Activated CD8-positive, alpha-beta memory T cell treated with anti-CD3 and anti-CD28 coated beads, Interleukin-2, amount 50 U/mL, for 24 hours (primary cell): ENCODE results near the gene AP2A2.
"Not testable (repeated sequence)": the region's sequence is repeated elsewhere in the genome, so short reads cannot be mapped to it uniquely, and the experiment has no call there.

Experiments
- DNase-seq: peaks from one replicate; pipeline ENCODE4 v3.0.0-alpha.2; 2020; ENCODE audit errors: extremely low read depth

The AP2A2 gene

DNA sequence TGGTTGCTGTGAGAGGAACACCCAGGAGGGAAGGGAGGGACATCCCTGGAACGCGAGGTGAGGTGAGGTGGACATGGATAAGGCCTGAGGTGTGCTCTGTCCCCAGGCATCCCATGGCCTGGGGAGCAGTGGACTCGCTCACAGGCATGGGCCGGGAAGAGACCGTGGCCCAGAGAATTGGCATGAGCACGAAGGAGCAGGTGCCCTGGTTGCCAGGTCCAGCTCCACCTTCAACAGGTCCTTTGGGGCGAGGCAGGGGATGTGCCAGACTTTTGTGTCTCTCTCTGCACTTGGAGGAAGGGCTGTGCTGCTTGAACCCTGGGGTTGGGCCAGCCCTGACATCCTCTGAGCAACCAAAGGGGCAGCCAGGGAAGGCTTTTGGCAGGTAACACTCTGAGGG is 89.4 kb downstream of the AP2A2 start:
- no peak for DNase-seq

- DNase-seq, result no peak
Measured at GRCh38 chr11:1015826-1016545, 90.3 kb downstream of the AP2A2 start.

DNA sequence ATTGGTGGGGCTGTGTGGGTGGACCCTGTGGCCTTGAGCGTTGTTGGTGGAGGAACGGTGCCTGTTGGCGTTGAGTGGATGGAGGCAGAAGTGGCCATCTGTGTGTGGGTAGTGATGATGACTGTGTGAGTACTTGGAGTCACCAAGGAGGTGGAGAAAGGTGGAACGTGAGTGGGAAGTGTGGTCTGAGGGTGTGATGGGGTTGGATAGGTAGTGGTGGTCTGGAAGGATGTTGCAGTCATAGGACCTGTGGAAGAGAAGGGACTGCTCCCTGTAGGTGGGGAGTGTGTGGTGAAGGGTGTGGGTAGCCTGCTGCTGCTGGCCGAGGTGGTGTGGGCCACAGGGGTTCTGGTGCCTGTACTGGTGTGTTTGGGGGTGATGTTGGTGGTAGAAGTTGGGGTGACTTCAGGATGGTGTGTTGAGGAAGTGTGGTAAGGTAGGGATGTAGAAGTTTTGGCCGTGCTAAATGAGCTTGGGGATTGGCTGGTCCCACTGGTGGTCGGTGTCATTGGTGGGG is 91.0 kb downstream of the AP2A2 start:
- not testable (repeated sequence) for DNase-seq

- no peak for DNase-seq
Measured at GRCh38 chr11:1017269-1018005, 91.8 kb downstream of the AP2A2 start.

DNA sequence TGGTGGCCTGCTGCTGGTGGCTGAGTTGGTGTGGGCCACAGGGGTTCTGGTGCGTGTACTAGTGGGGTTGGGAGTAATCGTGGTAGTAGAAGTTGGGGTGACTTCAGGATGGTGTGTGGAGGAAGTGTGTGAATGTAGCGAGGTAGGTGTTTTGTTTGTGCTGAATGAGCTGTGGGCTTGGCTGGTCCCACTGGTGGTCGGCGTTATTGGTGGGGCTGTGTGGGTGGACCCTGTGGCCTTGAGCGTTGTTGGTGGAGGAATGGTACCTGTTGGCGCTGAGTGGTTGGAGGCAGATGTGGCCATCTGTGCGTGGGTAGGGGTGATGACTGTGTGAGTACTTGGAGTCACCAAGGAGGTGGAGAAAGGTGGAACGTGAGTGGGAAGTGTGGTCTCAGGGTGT is 92.4 kb downstream of the AP2A2 start:
- no peak for DNase-seq

GRCh38 chr11:1019321-1019910 is 93.7 kb downstream of the AP2A2 start:
- no peak for DNase-seq

- DNase-seq, result no peak
Measured at GRCh38 chr11:1020211-1020905, 94.7 kb downstream of the AP2A2 start.

- no peak for DNase-seq
Measured at GRCh38 chr11:1022411-1022810, 96.7 kb downstream of the AP2A2 start.

- DNase-seq, result no peak
Measured at GRCh38 chr11:1022908-1023810, 97.5 kb downstream of the AP2A2 start.

DNA sequence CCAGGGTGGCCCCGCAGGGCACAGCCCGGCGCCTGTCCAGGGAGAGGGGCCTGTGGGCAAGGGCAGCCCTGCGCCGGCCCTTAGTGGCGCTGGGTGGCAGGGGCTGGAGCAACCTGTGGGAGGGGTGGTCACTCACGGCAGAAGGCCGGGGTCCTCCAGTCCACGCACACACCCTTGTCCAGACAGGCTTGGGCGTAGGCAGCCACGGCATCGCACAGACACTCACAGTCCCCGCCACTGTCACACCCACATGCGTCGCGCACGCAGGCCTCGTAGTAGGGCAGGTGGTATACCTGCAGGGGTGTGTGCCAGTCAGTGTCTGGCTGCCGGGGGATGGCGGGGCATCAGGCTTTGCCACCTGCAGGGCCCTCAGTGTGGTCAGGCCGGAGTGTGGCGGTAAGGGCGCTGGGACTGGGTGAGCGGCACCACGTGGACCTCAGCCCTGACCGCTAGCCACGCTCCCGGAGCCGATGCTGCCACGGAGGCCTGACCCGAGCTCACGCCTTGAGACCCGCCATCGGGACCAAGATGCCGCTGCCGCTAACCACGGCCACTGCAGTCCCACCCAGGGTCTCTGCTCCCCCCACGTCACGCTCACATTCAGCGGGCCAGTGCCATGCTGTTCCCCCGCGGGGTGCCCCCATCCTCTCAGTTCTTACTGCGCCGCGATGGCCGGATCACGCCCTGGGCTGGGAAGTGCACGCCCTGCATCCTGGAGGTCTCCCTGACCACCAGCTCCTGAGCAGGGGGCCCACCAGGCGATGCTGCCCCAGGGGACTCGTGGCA is 98.3 kb downstream of the AP2A2 start:
- DNase-seq, result no peak

DNA sequence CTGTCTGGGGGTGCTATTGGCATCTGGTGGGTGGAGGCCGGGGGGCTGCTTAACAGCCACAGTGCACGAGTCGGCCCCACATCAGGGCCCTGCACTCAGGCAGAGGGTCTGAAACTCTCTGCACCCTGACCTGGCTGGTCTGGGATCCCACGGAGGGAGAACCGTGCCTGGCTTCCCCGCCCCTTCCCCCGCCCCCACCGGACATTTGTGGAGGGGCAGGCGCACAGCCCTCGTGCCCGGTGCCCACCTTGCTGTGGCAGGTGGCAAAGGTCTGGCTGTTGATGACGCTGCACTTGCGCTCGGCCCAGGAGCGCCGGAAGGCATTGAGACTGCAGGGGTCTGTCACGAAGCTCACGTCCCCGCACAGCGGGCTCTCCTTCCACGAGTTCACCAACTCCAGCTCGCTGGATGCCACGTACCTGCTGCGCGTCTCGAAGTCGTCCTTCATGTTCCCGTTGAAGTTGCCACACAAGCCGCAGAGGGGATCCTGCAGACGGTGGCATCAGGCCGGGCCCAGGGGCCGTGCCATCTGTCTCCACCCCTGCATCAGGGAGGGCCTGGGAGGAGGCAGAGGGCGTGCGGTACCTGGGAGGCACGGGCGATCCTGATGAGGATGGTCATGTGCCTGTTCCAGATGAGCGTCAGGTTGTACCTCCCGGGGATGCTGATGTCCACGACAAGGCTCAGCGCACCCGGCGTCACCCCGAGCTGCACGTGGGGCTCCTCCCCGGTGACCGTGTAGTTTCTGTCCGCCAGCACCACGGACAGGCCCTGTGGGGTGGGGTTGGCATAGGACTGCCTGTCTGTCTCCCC is 99.1 kb downstream of the AP2A2 start:
- no peak for DNase-seq

- no peak for DNase-seq
Measured at GRCh38 chr11:1025410-1026162, 99.9 kb downstream of the AP2A2 start.

DNA sequence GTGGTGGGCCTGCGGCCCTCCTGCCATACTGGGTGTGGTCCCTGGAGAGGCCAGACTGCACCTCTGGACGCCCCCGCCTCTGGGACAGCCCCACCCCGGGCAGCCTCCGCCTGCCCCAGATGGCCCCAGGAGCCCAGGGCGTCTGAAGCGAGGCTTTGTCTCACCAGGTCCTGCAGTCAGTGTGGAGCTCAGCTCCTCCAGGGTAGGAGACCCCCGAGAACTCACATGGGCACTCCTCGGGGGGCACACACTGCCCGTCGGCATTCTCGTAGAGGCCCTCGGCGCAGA is 100.4 kb downstream of the AP2A2 start:
- DNase-seq, result no peak

DNA sequence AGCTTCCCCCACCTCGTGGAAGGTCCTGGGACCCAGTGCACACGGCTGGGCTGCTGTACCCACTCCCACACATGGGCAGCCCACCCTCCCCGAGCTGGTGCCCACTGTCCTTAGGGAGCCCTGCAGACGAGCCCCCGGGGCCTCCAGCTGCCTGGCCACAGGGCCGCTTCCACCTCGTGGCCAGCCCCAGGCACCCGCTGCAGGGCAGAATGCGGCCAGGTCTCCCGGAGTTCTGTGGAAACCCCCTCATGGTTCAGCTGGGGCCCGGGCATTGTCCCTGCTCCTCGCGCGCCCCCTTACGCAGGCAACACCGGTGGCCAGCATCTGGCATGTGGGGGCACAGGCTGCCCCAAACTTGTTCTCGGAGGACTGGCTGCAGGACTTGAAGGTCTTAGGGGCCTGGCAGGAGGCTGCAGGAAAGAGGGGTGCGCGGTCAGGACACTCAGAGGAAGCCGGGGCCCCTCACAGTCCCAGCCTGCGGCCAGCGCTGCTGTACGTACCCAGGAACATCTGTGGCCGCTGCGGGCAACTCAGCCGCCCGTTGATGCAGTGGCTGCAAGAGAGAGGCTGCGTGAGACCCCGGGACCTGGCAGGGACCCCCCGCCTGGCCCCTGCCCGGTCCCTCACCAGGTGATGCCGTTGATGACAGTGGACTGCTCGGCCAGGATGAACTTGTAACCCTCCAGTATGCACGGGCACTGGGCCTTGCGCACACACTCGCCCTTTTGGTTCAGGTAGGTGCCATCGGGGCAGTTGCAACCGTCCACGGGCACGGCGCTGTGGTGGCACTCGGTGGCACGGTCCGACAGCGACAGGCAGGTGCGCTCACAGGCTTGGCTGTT is 101.2 kb downstream of the AP2A2 start:
- no peak for DNase-seq

- DNase-seq, result no peak
Measured at GRCh38 chr11:1027483-1028290, 102.0 kb downstream of the AP2A2 start.

DNA sequence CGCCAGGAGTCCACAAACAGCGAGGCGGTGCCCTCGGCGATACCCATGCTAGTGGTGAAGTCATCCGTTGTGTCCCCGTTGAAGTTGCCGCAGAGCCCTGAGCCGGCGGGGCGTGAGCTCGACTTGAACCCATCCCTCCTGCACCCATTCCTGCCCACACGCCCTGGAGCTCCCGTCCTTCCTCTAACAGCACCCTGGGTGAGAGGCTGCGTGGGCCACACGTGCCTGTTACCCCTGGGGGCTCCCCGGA is 102.5 kb downstream of the AP2A2 start:
- DNase-seq, result no peak

- no peak for DNase-seq
Measured at GRCh38 chr11:1028616-1029015, 102.9 kb downstream of the AP2A2 start.

- DNase-seq, result no peak
Measured at GRCh38 chr11:1029051-1029450, 103.4 kb downstream of the AP2A2 start.
